HL-60 (cell line): ENCODE results near the gene RFTN1.

Experiments used
- POLR2AphosphoS5 ChIP-seq: IDR thresholded peaks from 2 replicates; pipeline ENCODE4 v1.6.1; 2012; ENCODE audit warnings: low read depth
- TF ChIP-seq, protein P1 (sequence below): IDR thresholded peaks from one replicate; pipeline ENCODE4 v1.5.1; 2011; ENCODE audit warnings: low read length, control low read depth, inconsistent platforms; ENCODE audit not compliant: insufficient read depth

DNA sequence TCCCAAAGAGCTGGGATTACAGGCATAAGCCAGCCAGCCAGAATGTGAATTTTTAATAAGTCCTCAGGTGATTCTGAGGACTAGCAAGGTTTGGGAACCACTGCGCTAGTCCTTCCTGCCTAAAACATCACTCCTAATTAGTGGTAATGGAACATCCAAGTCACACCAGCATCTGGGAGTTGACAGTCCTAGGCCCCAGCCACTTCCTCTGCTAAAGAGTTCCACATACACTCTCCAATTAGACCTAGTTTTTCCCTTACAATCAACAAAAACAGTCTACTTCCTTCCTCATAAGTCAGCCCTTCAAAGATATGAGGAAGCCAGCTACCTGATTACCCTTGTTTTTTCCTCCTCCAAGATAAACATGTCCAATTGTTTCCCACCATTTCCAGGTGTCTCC, 170.4 kb downstream of the RFTN1 start:
- TF ChIP-seq, protein P1, sequence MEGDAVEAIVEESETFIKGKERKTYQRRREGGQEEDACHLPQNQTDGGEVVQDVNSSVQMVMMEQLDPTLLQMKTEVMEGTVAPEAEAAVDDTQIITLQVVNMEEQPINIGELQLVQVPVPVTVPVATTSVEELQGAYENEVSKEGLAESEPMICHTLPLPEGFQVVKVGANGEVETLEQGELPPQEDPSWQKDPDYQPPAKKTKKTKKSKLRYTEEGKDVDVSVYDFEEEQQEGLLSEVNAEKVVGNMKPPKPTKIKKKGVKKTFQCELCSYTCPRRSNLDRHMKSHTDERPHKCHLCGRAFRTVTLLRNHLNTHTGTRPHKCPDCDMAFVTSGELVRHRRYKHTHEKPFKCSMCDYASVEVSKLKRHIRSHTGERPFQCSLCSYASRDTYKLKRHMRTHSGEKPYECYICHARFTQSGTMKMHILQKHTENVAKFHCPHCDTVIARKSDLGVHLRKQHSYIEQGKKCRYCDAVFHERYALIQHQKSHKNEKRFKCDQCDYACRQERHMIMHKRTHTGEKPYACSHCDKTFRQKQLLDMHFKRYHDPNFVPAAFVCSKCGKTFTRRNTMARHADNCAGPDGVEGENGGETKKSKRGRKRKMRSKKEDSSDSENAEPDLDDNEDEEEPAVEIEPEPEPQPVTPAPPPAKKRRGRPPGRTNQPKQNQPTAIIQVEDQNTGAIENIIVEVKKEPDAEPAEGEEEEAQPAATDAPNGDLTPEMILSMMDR = no peak
- TF ChIP-seq POLR2AphosphoS5 = no peak
